Measurements from ENCODE around the gene ASPDH. TPM values are rescaled to one million over a fixed set of nuclear protein-coding genes. Genes with fewer than 3 reads are reported as not detected.

The ASPDH gene
- total RNA-seq, 2 experiments from 2014 or later = not detected

- Mint-ChIP-seq H3K4me3 (no peak overlapping the region), H3K4me1 (ENCODE audit: low read depth) (peaks cover 5% of the 10 kb centered on the region), H3K27ac (no peak overlapping the region), H3K36me3 (ENCODE audit: low read depth) (no peaks in the 10 kb centered on the region), H3K9me3 (no peaks in the 10 kb centered on the region), H3K27me3 (ENCODE audit: low read depth) (no peaks in the 10 kb centered on the region)
- no peak for DNase-seq
- intact Hi-C loops (cut with micrococcal nuclease) = no loop called here
- CTCF ChIA-PET = no interaction called here
These were observed 16.7 kb downstream of the ASPDH start for GRCh38 chr19:50497022-50497405.

- CTCF ChIA-PET = interaction anchor here (0.7 kb wide), 1 partner anchor 81 kb away, joined by 3 read pairs; no protein-coding TSS in a partner anchor
- intact Hi-C loops (cut with micrococcal nuclease) = no loop called here
- peaks cover 3% of the 10 kb centered on the region for H3K27me3 Mint-ChIP-seq (ENCODE audit: low read depth)
- no peak overlapping the region for H3K27ac Mint-ChIP-seq
- H3K4me1 Mint-ChIP-seq (ENCODE audit: low read depth) = peaks cover 11% of the 10 kb centered on the region
- peaks cover 1% of the 10 kb centered on the region for H3K36me3 Mint-ChIP-seq (ENCODE audit: low read depth)
- no peaks in the 10 kb centered on the region for H3K9me3 Mint-ChIP-seq
- no peak overlapping the region for H3K4me3 Mint-ChIP-seq
- DNase-seq = no peak
These were observed 17.3 kb downstream of the ASPDH start for GRCh38 chr19:50496189-50497021.

- Mint-ChIP-seq H3K4me3 (no peak overlapping the region), H3K4me1 (ENCODE audit: low read depth) (peaks cover 22% of the 10 kb centered on the region), H3K27ac (no peak overlapping the region), H3K27me3 (ENCODE audit: low read depth) (peaks cover 3% of the 10 kb centered on the region), H3K36me3 (ENCODE audit: low read depth) (peaks cover 1% of the 10 kb centered on the region), H3K9me3 (no peaks in the 10 kb centered on the region)
- CTCF ChIA-PET = no interaction called here
- DNase-seq = no peak
- intact Hi-C loops (cut with micrococcal nuclease) = no loop called here
These were observed 18.6 kb downstream of the ASPDH start for GRCh38 chr19:50495020-50495531.

DNA sequence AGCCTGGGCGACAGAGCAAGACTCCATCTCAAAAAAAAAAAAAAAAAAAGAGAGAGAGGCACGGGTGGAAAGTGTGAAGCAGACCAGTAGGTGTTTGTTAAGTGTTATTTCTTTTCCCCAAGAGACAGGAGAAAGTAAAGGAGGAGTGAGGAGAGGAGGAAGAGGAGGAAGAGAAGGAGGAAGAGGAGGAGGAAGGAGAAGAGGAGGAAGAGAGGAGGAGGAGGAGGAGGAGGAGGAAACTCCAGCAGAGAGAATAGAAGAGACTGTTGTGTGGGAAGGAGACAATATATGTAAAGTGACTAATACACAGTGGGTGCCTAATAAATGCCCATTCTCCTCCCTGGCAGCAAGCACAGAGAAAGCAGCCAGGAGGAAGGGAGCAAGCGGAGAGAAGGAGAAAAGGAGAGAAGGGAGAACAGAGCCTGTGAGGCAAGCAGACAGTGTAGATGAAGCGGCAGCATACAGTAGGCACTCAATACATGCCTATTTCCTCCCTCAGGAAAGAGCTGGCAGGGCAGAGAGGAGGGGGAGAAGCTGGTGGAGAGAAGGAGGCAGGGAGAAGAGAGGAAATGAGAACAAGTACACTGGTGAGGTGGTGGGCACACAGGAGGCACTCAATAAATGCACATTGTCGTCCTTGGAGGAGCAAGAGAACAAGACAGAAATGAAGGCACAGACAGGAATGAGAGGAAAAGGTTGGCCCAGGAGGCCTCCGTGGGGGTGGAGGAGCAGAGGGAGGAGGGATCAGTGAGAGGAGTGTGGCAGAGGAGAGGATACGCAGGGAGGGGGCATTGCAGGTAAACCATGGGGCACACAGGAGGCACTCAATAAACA lies 19.3 kb downstream of the ASPDH start:
- no peaks in the 10 kb centered on the region for H3K9me3 Mint-ChIP-seq
- H3K4me3 Mint-ChIP-seq = no peak overlapping the region
- peaks cover 25% of the 10 kb centered on the region for H3K4me1 Mint-ChIP-seq (ENCODE audit: low read depth)
- H3K27me3 Mint-ChIP-seq (ENCODE audit: low read depth) = peaks cover 3% of the 10 kb centered on the region
- CTCF ChIA-PET = no interaction called here
- peaks cover 4% of the 10 kb centered on the region for H3K36me3 Mint-ChIP-seq (ENCODE audit: low read depth)
- DNase-seq = no peak
- intact Hi-C loops (cut with micrococcal nuclease) = no loop called here
- H3K27ac Mint-ChIP-seq = no peak overlapping the region

- intact Hi-C loops (cut with micrococcal nuclease) = no loop called here
- Mint-ChIP-seq H3K4me1 (ENCODE audit: low read depth) (peaks cover 29% of the 10 kb centered on the region), H3K9me3 (no peaks in the 10 kb centered on the region), H3K27ac (no peak overlapping the region), H3K36me3 (ENCODE audit: low read depth) (peaks cover 5% of the 10 kb centered on the region), H3K4me3 (no peak overlapping the region), H3K27me3 (ENCODE audit: low read depth) (peaks cover 3% of the 10 kb centered on the region)
- DNase-seq = no peak
- CTCF ChIA-PET = no interaction called here
These were observed 20.5 kb downstream of the ASPDH start for GRCh38 chr19:50493171-50493570.

DNA sequence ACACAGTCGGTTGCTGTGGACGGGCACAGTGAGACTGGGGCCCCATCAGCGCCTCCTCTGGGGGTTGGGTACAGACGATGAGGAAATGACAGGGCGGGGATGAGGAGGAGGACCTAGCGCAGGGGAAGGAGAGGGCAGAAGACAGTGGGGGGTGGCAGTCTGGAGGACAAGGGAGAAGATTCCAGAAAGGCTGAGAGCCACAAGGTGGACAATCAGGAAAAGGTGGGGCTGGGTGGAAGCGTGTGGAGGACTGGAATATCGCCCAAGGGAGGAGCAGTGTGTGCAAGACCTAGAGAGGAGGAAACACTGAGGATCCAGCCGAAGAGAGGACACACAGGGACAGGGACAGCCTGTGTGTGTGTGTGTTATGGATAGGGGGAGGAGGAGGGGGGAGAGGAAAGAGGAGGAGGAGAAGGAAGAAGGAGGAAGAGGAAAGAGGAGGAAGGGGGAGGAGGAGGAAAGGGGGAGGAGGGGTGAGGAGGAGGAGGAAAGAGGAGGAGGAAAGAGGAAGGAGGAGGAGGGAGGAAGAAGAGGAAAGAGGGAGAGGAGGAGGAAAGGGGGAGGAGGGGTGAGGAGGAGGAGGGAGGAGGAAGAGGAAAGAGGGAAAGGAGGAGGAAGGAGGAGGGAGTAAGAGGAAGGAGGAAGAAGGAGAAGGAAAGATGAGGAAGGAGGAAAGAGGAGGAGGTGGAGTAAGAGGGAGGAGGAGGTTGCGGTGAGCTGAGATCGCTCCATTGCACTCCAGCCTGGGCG lies 21.2 kb downstream of the ASPDH start:
- intact Hi-C loops (cut with micrococcal nuclease) = no loop called here
- Mint-ChIP-seq H3K27me3 (ENCODE audit: low read depth) (peaks cover 3% of the 10 kb centered on the region), H3K4me1 (ENCODE audit: low read depth) (peaks cover 31% of the 10 kb centered on the region), H3K36me3 (ENCODE audit: low read depth) (peaks cover 5% of the 10 kb centered on the region), H3K4me3 (no peak overlapping the region), H3K9me3 (no peaks in the 10 kb centered on the region), H3K27ac (no peak overlapping the region)
- peak; percentile 64 for DNase-seq
- CTCF ChIA-PET = no interaction called here

DNA sequence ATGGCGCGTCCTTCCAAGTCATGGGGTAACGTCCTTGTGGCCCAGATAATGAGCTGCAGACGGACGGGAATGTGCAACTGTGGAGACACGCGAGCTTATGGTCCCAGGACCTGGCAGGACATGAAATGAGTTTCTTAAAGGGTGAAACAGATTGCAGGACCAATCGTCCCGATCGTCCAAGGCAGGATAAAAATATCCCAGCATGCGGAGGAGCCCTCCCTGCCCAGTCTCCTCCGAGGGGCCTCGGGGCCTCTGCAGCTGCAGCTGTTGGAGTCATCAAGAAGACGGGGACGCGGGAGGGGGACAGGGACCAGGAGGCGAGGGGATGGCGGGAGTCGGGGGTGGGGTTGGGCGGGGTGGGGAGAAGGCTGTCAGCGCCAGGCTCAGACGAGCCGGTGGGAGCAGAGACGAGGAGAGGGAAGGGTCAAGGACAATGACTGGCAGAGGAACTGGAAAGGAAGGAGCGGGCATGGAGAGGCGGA lies 22.7 kb downstream of the ASPDH start:
- Mint-ChIP-seq H3K27ac (no peak overlapping the region), H3K9me3 (peaks cover 4% of the 10 kb centered on the region), H3K36me3 (ENCODE audit: low read depth) (peaks cover 12% of the 10 kb centered on the region), H3K4me3 (no peak overlapping the region), H3K4me1 (ENCODE audit: low read depth) (peaks cover 35% of the 10 kb centered on the region), H3K27me3 (ENCODE audit: low read depth) (peaks cover 3% of the 10 kb centered on the region)
- intact Hi-C loops (cut with micrococcal nuclease) = no loop called here
- DNase-seq = no peak
- CTCF ChIA-PET = interaction anchor here (1.4 kb wide), 1 partner anchor 65 kb away, joined by 3 read pairs; no protein-coding TSS in a partner anchor

GRCh38 chr19:50490411-50490811 lies 23.3 kb downstream of the ASPDH start:
- Mint-ChIP-seq H3K36me3 (ENCODE audit: low read depth) (peaks cover 17% of the 10 kb centered on the region), H3K4me1 (ENCODE audit: low read depth) (peaks cover 35% of the 10 kb centered on the region), H3K27ac (no peak overlapping the region), H3K9me3 (peaks cover 5% of the 10 kb centered on the region), H3K27me3 (ENCODE audit: low read depth) (peaks cover 3% of the 10 kb centered on the region), H3K4me3 (no peak overlapping the region)
- intact Hi-C loops (cut with micrococcal nuclease) = no loop called here
- DNase-seq = no peak
- CTCF ChIA-PET = interaction anchor here (1.4 kb wide), 1 partner anchor 66 kb away, joined by 3 read pairs; no protein-coding TSS in a partner anchor

GRCh38 chr19:50489461-50490011 lies 24.2 kb downstream of the ASPDH start:
- Mint-ChIP-seq H3K4me3 (no peak overlapping the region), H3K4me1 (ENCODE audit: low read depth) (peaks cover 35% of the 10 kb centered on the region), H3K27me3 (ENCODE audit: low read depth) (peaks cover 3% of the 10 kb centered on the region), H3K27ac (no peak overlapping the region), H3K36me3 (ENCODE audit: low read depth) (peaks cover 18% of the 10 kb centered on the region), H3K9me3 (peaks cover 5% of the 10 kb centered on the region)
- CTCF ChIA-PET = interaction anchor here (1.4 to 2.4 kb wide), 2 partner anchors 67 kb away, joined by 3 to 8 read pairs; no protein-coding TSS in a partner anchor
- DNase-seq = no peak
- intact Hi-C loops (cut with micrococcal nuclease) = no loop called here

- intact Hi-C loops (cut with micrococcal nuclease) = no loop called here
- no peak for DNase-seq
- Mint-ChIP-seq H3K27me3 (ENCODE audit: low read depth) (peaks cover 3% of the 10 kb centered on the region), H3K27ac (no peak overlapping the region), H3K4me1 (ENCODE audit: low read depth) (peaks cover 35% of the 10 kb centered on the region), H3K9me3 (peaks cover 5% of the 10 kb centered on the region), H3K4me3 (no peak overlapping the region), H3K36me3 (ENCODE audit: low read depth) (peaks cover 18% of the 10 kb centered on the region)
- CTCF ChIA-PET = interaction anchor here (0.9 to 2.4 kb wide), 3 partner anchors 9 to 121 kb away, joined by 4 to 8 read pairs (median 5); no protein-coding TSS in a partner anchor
These were observed 25.1 kb downstream of the ASPDH start for GRCh38 chr19:50488389-50489194.

All from activated naive CD4-positive, alpha-beta T cell treated with anti-CD3 and anti-CD28 coated beads for 36 hours (primary cell).